BE2C (cell line): ENCODE results near the gene SERPINE2.

Experiments used
- DNase-seq: peaks from one replicate; pipeline ENCODE4 v3.0.0-alpha.2; 2020
- H3K27me3 ChIP-seq: fragments of 250-450 bp; sonication (Bioruptor Pico); 2 replicates; pipeline ENCODE4 v1.5.1; 2020; ENCODE audit warnings: mild to moderate bottlenecking
- H3K36me3 ChIP-seq: fragments of 250-450 bp; sonication (Bioruptor Pico); 2 replicates; pipeline ENCODE4 v1.5.1; 2020; ENCODE audit warnings: mild to moderate bottlenecking
- H3K4me1 ChIP-seq: fragments of 250-450 bp; sonication (Bioruptor Pico); 2 replicates; pipeline ENCODE4 v1.5.1; 2020
- H3K4me3 ChIP-seq: 2 replicates; pipeline ENCODE4 v1.5.1; 2011; ENCODE audit warnings: low read depth, low read length
- H3K9me3 ChIP-seq: fragments of 250-450 bp; sonication (Bioruptor Pico); 2 replicates; pipeline ENCODE4 v1.5.1; 2020
- CTCF ChIP-seq: IDR thresholded peaks from 2 replicates; pipeline ENCODE4 v1.5.1; 2012; ENCODE audit warnings: mild to moderate bottlenecking, low read depth, low read length

Gene SERPINE2

GRCh38 chr2:224025874-224026273, 13.2 kb downstream of the SERPINE2 start:
- no peaks in the 10 kb centered on the region for H3K4me1 ChIP-seq
- no peaks in the 10 kb centered on the region for H3K9me3 ChIP-seq
- H3K4me3 ChIP-seq: no peak overlapping the region
- peaks cover 6% of the 10 kb centered on the region; the same call in 1 of the 2 replicates for H3K27me3 ChIP-seq
- no peak for DNase-seq
- H3K36me3 ChIP-seq: no peaks in the 10 kb centered on the region
- TF ChIP-seq CTCF: no peak

- Histone ChIP-seq H3K4me1 (no peaks in the 10 kb centered on the region), H3K9me3 (no peaks in the 10 kb centered on the region), H3K27me3 (peaks cover 6% of the 10 kb centered on the region; the same call in 1 of the 2 replicates), H3K4me3 (no peak overlapping the region), H3K36me3 (no peaks in the 10 kb centered on the region)
- DNase-seq: no peak
- no peak for TF ChIP-seq CTCF
These were observed 14.8 kb downstream of the SERPINE2 start for GRCh38 chr2:224024270-224024669.

DNA sequence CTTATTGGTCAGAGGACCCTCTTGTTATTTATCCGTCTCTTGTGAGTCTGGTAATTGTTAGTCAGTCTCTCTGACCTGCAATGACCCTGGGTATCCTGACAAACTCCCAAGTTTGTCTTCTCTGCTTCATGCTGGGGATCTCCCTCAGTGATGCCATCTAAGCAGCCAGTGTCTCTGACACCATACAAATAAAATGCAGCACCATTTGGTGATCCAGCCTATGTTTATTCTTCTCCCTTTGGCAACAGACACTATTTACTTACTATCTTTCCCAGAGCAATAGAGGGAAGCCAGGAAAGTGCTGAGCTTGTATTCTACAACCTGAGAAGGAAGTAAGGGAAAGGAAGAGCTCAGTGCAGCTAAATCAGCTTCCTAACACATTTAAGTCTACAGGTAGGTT, 15.9 kb downstream of the SERPINE2 start:
- Histone ChIP-seq H3K9me3 (no peaks in the 10 kb centered on the region), H3K27me3 (peaks cover 6% of the 10 kb centered on the region; the same call in 1 of the 2 replicates), H3K4me1 (no peaks in the 10 kb centered on the region), H3K4me3 (no peak overlapping the region), H3K36me3 (no peaks in the 10 kb centered on the region)
- TF ChIP-seq CTCF: no peak
- no peak for DNase-seq

DNA sequence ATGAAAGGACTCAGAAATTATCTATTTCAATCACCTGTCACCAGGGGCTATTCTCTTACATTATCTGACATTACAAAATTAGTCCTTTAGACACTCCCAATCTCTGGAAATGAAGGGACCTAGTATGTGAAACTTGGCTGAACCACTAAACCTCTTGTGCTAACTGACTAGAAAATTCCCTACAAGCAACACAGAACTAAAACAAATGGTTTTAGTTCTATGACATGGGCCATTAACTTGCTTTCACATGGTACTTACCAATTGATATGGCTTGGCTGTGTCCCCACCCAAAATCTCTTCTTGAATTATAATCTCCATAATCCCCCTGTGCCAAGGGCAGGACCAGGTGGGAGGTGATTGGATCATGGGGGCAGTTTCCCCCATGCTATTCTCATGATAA, 16.6 kb downstream of the SERPINE2 start:
- Histone ChIP-seq H3K9me3 (no peaks in the 10 kb centered on the region), H3K27me3 (peaks cover 6% of the 10 kb centered on the region; the same call in 1 of the 2 replicates), H3K4me1 (no peaks in the 10 kb centered on the region), H3K36me3 (no peaks in the 10 kb centered on the region), H3K4me3 (no peak overlapping the region)
- DNase-seq: no peak
- no peak for TF ChIP-seq CTCF

DNA sequence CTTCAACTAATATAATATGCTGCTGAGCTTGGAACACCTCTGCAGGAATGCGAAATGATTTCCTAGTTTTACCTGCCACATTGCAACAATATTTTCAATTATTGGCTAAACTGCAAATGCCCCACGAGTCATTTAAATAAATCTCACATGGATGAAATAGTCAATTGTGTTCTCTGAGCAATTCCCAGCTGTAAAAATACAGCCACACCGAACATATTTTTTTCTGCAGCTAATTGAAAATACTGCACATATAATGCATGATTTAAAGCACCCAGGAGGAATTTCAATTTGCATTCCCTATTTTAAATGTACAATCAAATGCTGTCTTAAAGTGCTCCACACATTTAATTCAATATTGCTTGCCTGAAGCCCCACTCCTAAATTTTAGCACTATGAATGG, 18.6 kb downstream of the SERPINE2 start:
- no peaks in the 10 kb centered on the region for H3K9me3 ChIP-seq
- H3K4me3 ChIP-seq: no peak overlapping the region
- H3K27me3 ChIP-seq: peaks cover 6% of the 10 kb centered on the region; the same call in 1 of the 2 replicates
- DNase-seq: no peak
- no peak for TF ChIP-seq CTCF
- H3K36me3 ChIP-seq: no peaks in the 10 kb centered on the region
- no peaks in the 10 kb centered on the region for H3K4me1 ChIP-seq

- H3K36me3 ChIP-seq: no peaks in the 10 kb centered on the region
- H3K4me3 ChIP-seq: no peak overlapping the region
- no peak for DNase-seq
- H3K27me3 ChIP-seq: no peaks in the 10 kb centered on the region
- TF ChIP-seq CTCF: no peak
- no peaks in the 10 kb centered on the region for H3K9me3 ChIP-seq
- H3K4me1 ChIP-seq: no peaks in the 10 kb centered on the region
These were observed 21.1 kb downstream of the SERPINE2 start for GRCh38 chr2:224017957-224018356.
